Thyroid gland (tissue), 4 donors: ENCODE results near the gene CEP97. TPM values are rescaled to one million over a fixed set of nuclear protein-coding genes. Genes with fewer than 3 reads are reported as not detected.
A peak's percentile ranks its signal among the peaks of the same experiment; 100 is the strongest.

ENCODE experiments used
- DNase-seq, 2 donors: peaks; one replicate each; pipeline ENCODE4 v3.0.0-alpha.2; 2019
- H3K27ac ChIP-seq, 3 donors: fragments of 200-600 bp; sonication (generic); 1 replicate in 2 of 3; 2 replicates in 1 of 3; pipeline ENCODE4 v1.5.1; 2016 to 2019; ENCODE audit warnings: mild to moderate bottlenecking in 1 of 3, moderate library complexity in 1 of 3
- H3K27me3 ChIP-seq: fragments of 200-600 bp; sonication (generic); one replicate; pipeline ENCODE4 v1.5.1; 2019
- H3K36me3 ChIP-seq, 2 donors: fragments of 200-600 bp; sonication (generic); one replicate each; pipeline ENCODE4 v1.5.1; 2016 to 2019
- H3K4me1 ChIP-seq, 2 donors: fragments of 200-600 bp; sonication (generic); one replicate each; pipeline ENCODE4 v1.5.1; 2017 to 2019
- H3K4me3 ChIP-seq, 3 donors: fragments of 200-600 bp; sonication (generic); replicated peaks in 1 of 3; 1 replicate in 2 of 3; 2 replicates in 1 of 3; pipeline ENCODE4 v1.5.1; 2016; ENCODE audit warnings: mild to moderate bottlenecking in 1 of 3
- H3K9me3 ChIP-seq: fragments of 200-600 bp; sonication (generic); one replicate; pipeline ENCODE4 v1.5.1; 2017
- POLR2A ChIP-seq, 2 donors: fragments of 450-650 bp; IDR thresholded peaks; one replicate each; pipeline ENCODE4 v1.6.1; 2017; ENCODE audit warnings: antibody characterized with exemption in 2 of 2, mild to moderate bottlenecking in 2 of 2, moderate library complexity in 1 of 2
- WGBS, 2 donors: methylation state at CpG; one replicate each; pipeline ENCODE4 v1.1.5; 2017; 5-methylcytosine and 5-hydroxymethylcytosine counted together
- intact Hi-C: fragments of 100-400 bp; cut with DNase I; formaldehyde crosslinking; loops from one replicate; pipeline ENCODE4 v1.15.1; 2023
- total RNA-seq, 4 donors: library from RNA; depleted of rRNA; stranded (reverse); fragments of >200 nt; gene quantifications; one replicate each; pipeline ENCODE4 v1.2.3, GENCODE V29; 2016
- TF ChIP-seq, protein P1 (sequence below), 6 experiments: fragments of 200-600 bp in 3 of 6; fragments of 450-650 bp in 3 of 6; sonication (generic) in 3 of 6; IDR thresholded peaks; one replicate each; pipeline ENCODE4 v1.5.1; 2016 to 2019; ENCODE audit warnings: antibody characterized with exemption in 6 of 6, mild to moderate bottlenecking in 2 of 6, inconsistent platforms in 1 of 6, moderate library complexity in 1 of 6

Gene CEP97
- total RNA-seq, 4 donors from 2014 or later = 7.3 to 13.3 (median 8.2) TPM

DNA sequence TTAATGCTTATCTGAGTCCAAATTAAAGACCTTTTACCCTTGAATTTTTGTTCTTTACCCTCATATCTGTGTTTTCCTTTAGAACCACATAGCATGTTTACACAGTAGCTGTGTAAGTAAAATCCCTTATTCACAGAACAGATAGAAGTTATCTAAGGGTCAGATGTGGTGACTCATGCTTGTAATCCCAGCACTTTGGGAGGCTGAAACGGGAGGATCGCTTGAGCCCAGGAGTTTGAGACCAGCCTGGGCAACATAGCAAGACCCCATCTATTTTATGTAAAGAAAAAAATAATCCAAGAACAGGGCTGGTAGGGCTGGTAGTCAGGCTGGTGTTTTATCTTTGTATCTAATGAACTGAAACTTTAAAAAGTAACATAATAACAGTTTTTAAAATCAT lies 77.8 kb downstream of the CEP97 start:
- no peak overlapping the region for H3K4me3 ChIP-seq
- no peak for DNase-seq
- no peaks in the 10 kb centered on the region for H3K4me1 ChIP-seq
- H3K9me3 ChIP-seq = no peaks in the 10 kb centered on the region
- TF ChIP-seq, protein P1, sequence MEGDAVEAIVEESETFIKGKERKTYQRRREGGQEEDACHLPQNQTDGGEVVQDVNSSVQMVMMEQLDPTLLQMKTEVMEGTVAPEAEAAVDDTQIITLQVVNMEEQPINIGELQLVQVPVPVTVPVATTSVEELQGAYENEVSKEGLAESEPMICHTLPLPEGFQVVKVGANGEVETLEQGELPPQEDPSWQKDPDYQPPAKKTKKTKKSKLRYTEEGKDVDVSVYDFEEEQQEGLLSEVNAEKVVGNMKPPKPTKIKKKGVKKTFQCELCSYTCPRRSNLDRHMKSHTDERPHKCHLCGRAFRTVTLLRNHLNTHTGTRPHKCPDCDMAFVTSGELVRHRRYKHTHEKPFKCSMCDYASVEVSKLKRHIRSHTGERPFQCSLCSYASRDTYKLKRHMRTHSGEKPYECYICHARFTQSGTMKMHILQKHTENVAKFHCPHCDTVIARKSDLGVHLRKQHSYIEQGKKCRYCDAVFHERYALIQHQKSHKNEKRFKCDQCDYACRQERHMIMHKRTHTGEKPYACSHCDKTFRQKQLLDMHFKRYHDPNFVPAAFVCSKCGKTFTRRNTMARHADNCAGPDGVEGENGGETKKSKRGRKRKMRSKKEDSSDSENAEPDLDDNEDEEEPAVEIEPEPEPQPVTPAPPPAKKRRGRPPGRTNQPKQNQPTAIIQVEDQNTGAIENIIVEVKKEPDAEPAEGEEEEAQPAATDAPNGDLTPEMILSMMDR (IDR thresholded peaks at IDR 0.05) = no peak
- no peak for TF ChIP-seq POLR2A (IDR thresholded peaks at IDR 0.05)
- no peaks in the 10 kb centered on the region for H3K36me3 ChIP-seq
- 96% methylated on average over 2 of the region's 2 CpGs for WGBS, 2 donors
- no peak overlapping the region for H3K27ac ChIP-seq
- H3K27me3 ChIP-seq = no peaks in the 10 kb centered on the region
- intact Hi-C loops = loop anchor here (10.0 kb wide), 1 partner anchor 733 kb away; no protein-coding TSS in a partner anchor

DNA sequence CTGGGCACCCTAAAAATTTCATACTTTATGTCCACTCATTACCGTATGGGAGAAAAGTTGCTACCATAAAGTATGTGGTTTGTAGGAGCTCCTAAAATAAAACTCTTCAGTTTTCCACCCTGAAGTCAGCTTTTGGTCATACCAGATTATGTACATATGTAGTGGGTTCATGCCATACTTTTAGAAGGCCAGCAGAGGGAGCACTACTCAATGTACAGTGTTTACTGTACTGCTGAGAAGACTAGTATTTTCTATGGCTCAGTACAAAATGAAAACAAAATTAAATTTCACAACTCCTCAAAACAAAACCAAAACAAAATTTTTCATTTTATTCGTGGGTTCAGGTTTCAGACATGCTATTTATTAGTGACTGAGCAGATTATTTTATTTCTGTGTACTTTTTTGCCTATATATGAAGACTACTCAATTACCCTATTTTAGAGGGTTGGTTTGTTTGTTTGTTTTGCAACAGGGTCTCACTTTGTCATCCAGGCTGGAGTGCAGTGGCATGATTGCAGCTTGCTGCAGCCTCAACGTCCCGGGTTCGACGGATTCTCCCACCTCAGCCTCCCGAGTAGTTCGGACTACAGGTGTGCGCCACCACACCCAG lies 78.9 kb downstream of the CEP97 start:
- H3K4me1 ChIP-seq = no peaks in the 10 kb centered on the region

DNA sequence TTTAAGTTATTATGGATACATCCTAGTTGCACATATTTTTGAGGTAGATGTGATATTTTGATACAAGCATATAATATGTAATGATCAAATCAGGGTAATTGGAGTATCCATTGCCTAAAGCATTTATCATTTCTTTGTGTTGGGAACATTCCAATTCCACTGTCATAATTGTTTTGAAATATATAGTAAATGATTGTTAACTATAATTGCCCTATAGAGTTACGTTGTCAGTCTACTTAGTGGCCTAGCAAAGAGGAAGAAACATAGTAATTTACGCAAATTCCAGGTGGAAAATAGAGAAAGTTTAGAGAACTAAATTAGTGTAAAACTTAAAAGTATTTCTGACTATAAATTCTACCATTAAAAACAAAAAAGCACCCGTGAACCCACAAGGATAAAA lies 79.5 kb downstream of the CEP97 start:
- Histone ChIP-seq H3K36me3 (no peaks in the 10 kb centered on the region), H3K27ac (no peak overlapping the region), H3K9me3 (no peaks in the 10 kb centered on the region), H3K4me1 (peaks cover under 1 to 2% of the 10 kb centered on the region in 2 donors), H3K27me3 (no peaks in the 10 kb centered on the region), H3K4me3 (no peak overlapping the region)
- WGBS, 2 donors = 93 to 96% methylated on average over 3 of the region's 3 CpGs
- intact Hi-C loops = loop anchor here (10.0 kb wide), 1 partner anchor 731 kb away; no protein-coding TSS in a partner anchor
- no peak for DNase-seq
- TF ChIP-seq POLR2A (IDR thresholded peaks at IDR 0.05) = no peak
- TF ChIP-seq, protein P1 (IDR thresholded peaks at IDR 0.05) = no peak

More for the DNA sequence above, 78.9 kb downstream of the CEP97 start:
- DNase-seq = peak; percentile 23 to 38
- TF ChIP-seq, protein P1 (IDR thresholded peaks at IDR 0.05) = peak; percentile 35 to 86 (median 78)
- TF ChIP-seq POLR2A (IDR thresholded peaks at IDR 0.05) = no peak
- Histone ChIP-seq H3K27ac (no peak overlapping the region), H3K27me3 (no peaks in the 10 kb centered on the region), H3K9me3 (no peaks in the 10 kb centered on the region), H3K4me3 (no peak overlapping the region), H3K36me3 (no peaks in the 10 kb centered on the region)
- intact Hi-C loops = loop anchor here (10.0 kb wide), 1 partner anchor 732 kb away; no protein-coding TSS in a partner anchor
- WGBS, 2 donors = 80 to 81% methylated on average over 9 of the region's 9 CpGs

DNA sequence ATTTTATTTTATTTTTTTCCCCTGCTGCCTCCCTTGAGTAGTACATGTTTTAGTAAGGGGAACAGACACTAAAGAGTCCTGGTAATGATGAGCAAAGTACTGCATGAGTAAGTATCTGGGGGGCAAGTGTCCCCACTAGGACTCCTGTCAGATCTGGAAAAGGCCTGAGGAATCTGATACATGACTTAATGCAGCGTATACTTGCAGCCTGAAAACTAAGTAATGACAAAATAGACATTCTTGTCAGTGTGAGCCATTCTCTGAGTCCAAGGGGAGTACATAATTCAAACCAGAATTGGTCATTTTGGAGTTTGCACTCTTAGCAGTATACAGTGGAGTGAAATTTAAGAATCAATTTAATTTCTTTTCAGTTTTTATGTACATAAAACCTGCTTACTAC lies 82.1 kb downstream of the CEP97 start:
- Histone ChIP-seq H3K27ac (no peak overlapping the region), H3K9me3 (no peaks in the 10 kb centered on the region), H3K27me3 (no peaks in the 10 kb centered on the region), H3K4me1 (peaks cover 19 to 20% of the 10 kb centered on the region in 2 donors), H3K4me3 (no peak overlapping the region), H3K36me3 (no peaks in the 10 kb centered on the region)
- TF ChIP-seq POLR2A (IDR thresholded peaks at IDR 0.05) = no peak
- TF ChIP-seq, protein P1 (IDR thresholded peaks at IDR 0.05) = no peak
- intact Hi-C loops = loop anchor here (5.0 to 10.0 kb wide), 2 partner anchors 421 to 728 kb away; no protein-coding TSS in a partner anchor
- DNase-seq = no peak
- WGBS, 2 donors = 83 to 88% methylated on average over 1 of the region's 1 CpG

DNA sequence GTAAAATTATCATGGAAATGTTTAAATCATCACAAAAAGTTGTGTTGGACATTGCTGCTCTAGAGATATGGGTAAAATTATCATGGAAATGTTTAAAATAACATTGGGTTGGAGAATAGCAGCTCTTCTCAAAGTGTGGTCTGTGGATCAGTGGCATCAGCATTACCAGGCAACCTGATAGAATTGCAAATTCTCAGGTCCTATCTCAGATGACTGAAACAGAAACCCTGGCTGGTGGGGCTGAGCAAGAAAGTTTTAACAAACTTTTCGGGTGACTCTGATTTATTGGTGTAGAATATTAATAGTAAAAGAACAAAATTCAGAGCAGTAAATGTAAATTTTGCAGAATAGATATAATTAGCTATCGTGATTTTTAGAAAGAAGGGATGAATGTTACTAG lies 83.5 kb downstream of the CEP97 start:
- Histone ChIP-seq H3K4me1 (peaks cover 19 to 20% of the 10 kb centered on the region in 2 donors), H3K9me3 (no peaks in the 10 kb centered on the region), H3K27me3 (no peaks in the 10 kb centered on the region), H3K27ac (no peak overlapping the region), H3K36me3 (no peaks in the 10 kb centered on the region), H3K4me3 (no peak overlapping the region)
- DNase-seq = no peak
- WGBS, 2 donors = 95 to 98% methylated on average over 2 of the region's 2 CpGs
- TF ChIP-seq, protein P1 (IDR thresholded peaks at IDR 0.05) = no peak
- TF ChIP-seq POLR2A (IDR thresholded peaks at IDR 0.05) = no peak
- intact Hi-C loops = loop anchor here (5.0 to 10.0 kb wide), 2 partner anchors 419 to 727 kb away; no protein-coding TSS in a partner anchor
